HEK293 (cell line): ENCODE measurements around the gene NFE2L1.
"Not testable (repeated sequence)": the region's sequence is repeated elsewhere in the genome, so short reads cannot be mapped to it uniquely, and the experiment has no call there.

Experiments used
- CTCF ChIA-PET: fragments of 350-600 bp; formaldehyde crosslinking; extraction: SDS; loops from one replicate; lab custom pipeline; 2021; ENCODE audit warnings: antibody characterized with exemption; lab: Yijun Ruan, JAX
- POLR2A ChIA-PET: fragments of 300-600 bp; formaldehyde crosslinking; extraction: SDS; loops from one replicate; lab custom pipeline; 2020; ENCODE audit warnings: antibody characterized with exemption, inconsistent platforms; lab: Yijun Ruan, JAX
- H3K27ac ChIP-seq: fragments of 200-500 bp; sonication (Bioruptor generic); 2 replicates; pipeline ENCODE4 v1.5.1; 2014; ENCODE audit warnings: low read depth, low read length, control low read depth, inconsistent platforms; ENCODE audit errors: extremely low read depth
- H3K36me3 ChIP-seq, 2 experiments: fragments of 200-500 bp in 1 of 2; sonication (Bioruptor generic) in 1 of 2; 1 replicate in 1 of 2; 2 replicates in 1 of 2; pipeline ENCODE4 v1.5.1; 2014 to 2017; ENCODE audit warnings: inconsistent platforms in 2 of 2, low read length in 2 of 2; ENCODE audit not compliant: control insufficient read depth in 2 of 2, insufficient read depth in 1 of 2
- H3K4me1 ChIP-seq: fragments of 200-500 bp; sonication (Bioruptor generic); 2 replicates; pipeline ENCODE4 v1.5.1; 2014; ENCODE audit warnings: mild to moderate bottlenecking, low read length, inconsistent platforms; ENCODE audit not compliant: control insufficient read depth, insufficient read depth
- H3K4me3 ChIP-seq: 2 replicates; pipeline ENCODE4 v1.5.1; 2011; ENCODE audit warnings: low read depth, mild to moderate bottlenecking, control low read depth, low read length, moderate library complexity
- H3K9me3 ChIP-seq: fragments of 200-500 bp; sonication (Bioruptor generic); 2 replicates; pipeline ENCODE4 v1.5.1; 2014; ENCODE audit warnings: low read depth, low read length, inconsistent platforms; ENCODE audit not compliant: control insufficient read depth, insufficient read depth
- BCL11B ChIP-seq: fragments of 450-650 bp; formaldehyde crosslinking; IDR thresholded peaks from 2 replicates; pipeline ENCODE4 v1.5.1; 2016; ENCODE audit warnings: low read depth, missing biosample characterization, missing genetic modification characterization
- EGR2 ChIP-seq: fragments of 450-650 bp; formaldehyde crosslinking; IDR thresholded peaks from 2 replicates; pipeline ENCODE4 v1.5.1; 2016; ENCODE audit warnings: low read depth, missing biosample characterization, missing genetic modification characterization
- IKZF3 ChIP-seq: fragments of 450-650 bp; IDR thresholded peaks from 2 replicates; pipeline ENCODE4 v1.5.0; 2018; ENCODE audit warnings: missing biosample characterization, mild to moderate bottlenecking, missing genetic modification characterization, moderate library complexity
- SP3 ChIP-seq: fragments of 450-650 bp; formaldehyde crosslinking; IDR thresholded peaks from 2 replicates; pipeline ENCODE4 v1.5.1; 2016; ENCODE audit warnings: missing biosample characterization, missing genetic modification characterization
- ZBTB48 ChIP-seq: fragments of 450-650 bp; formaldehyde crosslinking; IDR thresholded peaks from 2 replicates; pipeline ENCODE4 v1.5.1; 2016; ENCODE audit warnings: missing biosample characterization, missing genetic modification characterization
- ZBTB8A ChIP-seq: fragments of 450-650 bp; formaldehyde crosslinking; IDR thresholded peaks from 2 replicates; pipeline ENCODE4 v1.5.1; 2016; ENCODE audit warnings: missing biosample characterization, missing genetic modification characterization
- ZNF121 ChIP-seq: fragments of 450-650 bp; formaldehyde crosslinking; IDR thresholded peaks from 2 replicates; pipeline ENCODE4 v1.5.1; 2016; ENCODE audit warnings: missing biosample characterization, missing genetic modification characterization
- ZNF133 ChIP-seq: fragments of 450-650 bp; formaldehyde crosslinking; IDR thresholded peaks from 2 replicates; pipeline ENCODE4 v1.5.1; 2016; ENCODE audit warnings: missing biosample characterization, missing genetic modification characterization
- ZNF174 ChIP-seq: fragments of 450-650 bp; formaldehyde crosslinking; IDR thresholded peaks from 2 replicates; pipeline ENCODE4 v1.5.0; 2017; ENCODE audit warnings: missing biosample characterization, mild to moderate bottlenecking, missing genetic modification characterization
- ZNF2 ChIP-seq: fragments of 450-650 bp; formaldehyde crosslinking; IDR thresholded peaks from 2 replicates; pipeline ENCODE4 v1.5.1; 2016; ENCODE audit warnings: missing biosample characterization, missing genetic modification characterization
- ZNF274 ChIP-seq, 2 experiments: fragments of 200-500 bp in 1 of 2; fragments of 450-650 bp in 1 of 2; sonication (Bioruptor generic) in 1 of 2; formaldehyde crosslinking in 1 of 2; IDR thresholded peaks; 2 replicates each; pipeline versions ENCODE4 v1.5.1 to v1.6.1; 2014 to 2016; ENCODE audit warnings: borderline replicate concordance in 1 of 2, inconsistent platforms in 1 of 2, low read length in 1 of 2, missing biosample characterization in 1 of 2, missing genetic modification characterization in 1 of 2
- ZNF302 ChIP-seq: fragments of 450-650 bp; formaldehyde crosslinking; IDR thresholded peaks from 2 replicates; pipeline ENCODE4 v1.5.1; 2016; ENCODE audit warnings: missing biosample characterization, missing genetic modification characterization, low read depth
- ZNF324 ChIP-seq: fragments of 450-650 bp; formaldehyde crosslinking; IDR thresholded peaks from 2 replicates; pipeline ENCODE4 v1.5.1; 2016; ENCODE audit warnings: missing biosample characterization, missing genetic modification characterization
- ZNF335 ChIP-seq: fragments of 450-650 bp; formaldehyde crosslinking; conservative IDR thresholded peaks from 2 replicates; pipeline ENCODE4 v1.5.1; 2016; ENCODE audit warnings: missing biosample characterization, missing genetic modification characterization
- ZNF366 ChIP-seq: fragments of 450-650 bp; formaldehyde crosslinking; conservative IDR thresholded peaks from 2 replicates; pipeline ENCODE4 v1.5.1; 2016; ENCODE audit warnings: missing biosample characterization, missing genetic modification characterization
- ZNF37A ChIP-seq: fragments of 450-650 bp; IDR thresholded peaks from 2 replicates; pipeline ENCODE4 v1.5.1; 2018; ENCODE audit warnings: missing biosample characterization, missing genetic modification characterization
- ZNF391 ChIP-seq: fragments of 450-650 bp; formaldehyde crosslinking; IDR thresholded peaks from 2 replicates; pipeline ENCODE4 v1.5.1; 2016; ENCODE audit warnings: low read depth, missing biosample characterization, missing genetic modification characterization, borderline replicate concordance
- ZNF416 ChIP-seq: fragments of 450-650 bp; formaldehyde crosslinking; IDR thresholded peaks from 2 replicates; pipeline ENCODE4 v1.5.1; 2016; ENCODE audit warnings: missing biosample characterization, missing genetic modification characterization
- ZNF426 ChIP-seq: fragments of 450-650 bp; formaldehyde crosslinking; IDR thresholded peaks from 2 replicates; pipeline ENCODE4 v1.5.1; 2017; ENCODE audit warnings: missing biosample characterization, missing genetic modification characterization, mild to moderate bottlenecking, inconsistent platforms, moderate library complexity
- ZNF670 ChIP-seq: fragments of 450-650 bp; formaldehyde crosslinking; IDR thresholded peaks from 2 replicates; pipeline ENCODE4 v1.5.1; 2016; ENCODE audit warnings: missing biosample characterization, missing genetic modification characterization, low read depth
- ZSCAN23 ChIP-seq: fragments of 450-650 bp; formaldehyde crosslinking; IDR thresholded peaks from 2 replicates; pipeline ENCODE4 v1.5.1; 2016; ENCODE audit warnings: missing biosample characterization, missing genetic modification characterization
- TF ChIP-seq, protein P1 (sequence below): fragments of 450-650 bp; formaldehyde crosslinking; IDR thresholded peaks from 2 replicates; pipeline ENCODE4 v1.5.1; 2016; ENCODE audit warnings: missing biosample characterization, missing genetic modification characterization
- TF ChIP-seq, protein P2 (sequence below): fragments of 450-650 bp; formaldehyde crosslinking; IDR thresholded peaks from 2 replicates; pipeline ENCODE4 v1.5.1; 2017; ENCODE audit warnings: missing biosample characterization, missing genetic modification characterization
- TF ChIP-seq, protein P3 (sequence below): fragments of 450-650 bp; IDR thresholded peaks from 2 replicates; pipeline ENCODE4 v1.5.1; 2018; ENCODE audit warnings: missing biosample characterization, mild to moderate bottlenecking, missing genetic modification characterization
- TF ChIP-seq, protein P4 (sequence below): fragments of 450-650 bp; formaldehyde crosslinking; IDR thresholded peaks from 2 replicates; pipeline ENCODE4 v1.5.1; 2016; ENCODE audit warnings: missing biosample characterization, missing genetic modification characterization

NFE2L1 gene

DNA sequence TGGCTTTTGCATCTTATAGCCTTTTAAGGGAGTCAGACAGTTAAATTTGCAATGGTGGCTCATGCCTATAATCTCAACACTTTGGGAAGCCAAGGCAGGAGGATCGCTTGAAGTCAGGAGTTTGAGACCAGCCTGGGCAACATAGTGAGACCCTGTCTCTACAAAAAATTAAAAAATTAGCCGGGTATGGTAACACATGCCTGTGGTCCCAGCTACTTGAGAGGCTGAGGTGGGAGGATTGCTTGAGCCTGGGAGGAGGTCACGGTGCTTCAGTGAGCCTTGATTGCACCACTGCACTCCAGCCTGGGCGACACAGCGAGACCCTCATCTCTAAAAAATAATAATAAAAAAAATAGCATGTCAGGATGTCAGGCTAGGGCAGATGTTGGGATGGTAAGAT, 46.5 kb upstream of the NFE2L1 start:
- POLR2A ChIA-PET, H3K27ac ChIP-seq, H3K36me3 ChIP-seq, H3K9me3 ChIP-seq, H3K4me3 ChIP-seq: not testable (repeated sequence)
- TF ChIP-seq ZNF121 (tag by site-specific recombination): peak; percentile 96
- H3K4me1 ChIP-seq: peaks cover 11% of the 10 kb centered on the region; the same call in 1 of the 2 replicates
- CTCF ChIA-PET: interaction anchor here (0.8 to 3.7 kb wide), 5 partner anchors 10 to 53 kb away, joined by 3 to 17 read pairs (median 7); no protein-coding TSS in a partner anchor

DNA sequence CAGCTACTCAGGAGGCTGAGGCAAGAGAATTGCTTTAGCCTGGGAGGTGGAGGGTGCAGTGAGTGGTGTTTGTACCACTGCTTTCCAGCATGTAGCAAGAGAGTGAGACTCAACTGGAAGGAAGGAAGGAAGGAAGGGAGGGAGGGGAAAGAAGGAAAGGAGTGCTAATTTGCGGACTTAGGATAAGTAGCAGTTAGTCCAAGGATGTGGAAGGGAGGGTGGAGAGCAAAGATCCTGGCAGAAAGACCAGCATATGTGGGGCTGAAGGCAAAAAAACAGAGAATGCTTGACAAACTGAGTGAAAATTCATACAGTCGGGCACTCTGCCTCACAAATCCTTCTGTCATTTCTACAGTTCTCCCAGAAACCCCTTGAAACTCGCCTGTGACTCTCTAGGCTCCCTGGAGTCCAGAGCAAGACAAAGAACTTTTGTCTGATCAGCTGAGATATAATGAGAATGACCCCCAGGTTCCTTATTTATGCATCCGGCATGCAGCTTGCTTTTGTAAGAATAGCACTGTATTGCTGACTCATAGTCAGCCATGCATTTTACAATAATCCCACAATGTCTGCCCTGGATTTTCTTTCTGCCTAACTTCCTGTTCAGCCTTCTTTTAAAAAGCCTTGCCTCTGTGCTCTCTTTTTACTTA, 45.8 kb upstream of the NFE2L1 start:
- no peak overlapping the region for H3K4me3 ChIP-seq
- peak overlapping the region; percentile 42; the same call in 1 of the 2 replicates for H3K27ac ChIP-seq
- TF ChIP-seq BCL11B (tag by site-specific recombination) (no peak), ZNF274 (IDR thresholded peaks at IDR 0.05; ENCODE audit: low read length) (no peak), ZNF274 (tag by site-specific recombination; IDR thresholded peaks at IDR 0.05; ENCODE audit: borderline replicate concordance) (no peak), ZNF391 (tag by site-specific recombination) (no peak), EGR2 (no peak), ZNF366 (tag by site-specific recombination) (peak; percentile 74), ZNF335 (peak; percentile 34; the same call in 1 of the 2 replicates), ZNF426 (no peak), IKZF3 (tag by site-specific recombination) (0 out of 2 replicates have a peak, but pooled peaks have one; percentile 32), ZNF2 (no peak), ZNF37A (tag by site-specific recombination) (no peak), ZNF133 (tag by site-specific recombination) (peak; percentile 75)
- TF ChIP-seq, protein P1, sequence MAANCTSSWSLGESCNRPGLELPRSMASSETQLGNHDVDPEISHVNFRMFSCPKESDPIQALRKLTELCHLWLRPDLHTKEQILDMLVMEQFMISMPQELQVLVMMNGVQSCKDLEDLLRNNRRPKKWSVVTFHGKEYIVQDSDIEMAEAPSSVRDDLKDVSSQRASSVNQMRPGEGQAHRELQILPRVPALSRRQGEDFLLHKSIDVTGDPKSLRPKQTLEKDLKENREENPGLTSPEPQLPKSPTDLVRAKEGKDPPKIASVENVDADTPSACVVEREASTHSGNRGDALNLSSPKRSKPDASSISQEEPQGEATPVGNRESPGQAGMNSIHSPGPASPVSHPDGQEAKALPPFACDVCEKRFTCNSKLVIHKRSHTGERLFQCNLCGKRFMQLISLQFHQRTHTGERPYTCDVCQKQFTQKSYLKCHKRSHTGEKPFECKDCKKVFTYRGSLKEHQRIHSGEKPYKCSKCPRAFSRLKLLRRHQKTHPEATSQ: no peak
- TF ChIP-seq, protein P2, sequence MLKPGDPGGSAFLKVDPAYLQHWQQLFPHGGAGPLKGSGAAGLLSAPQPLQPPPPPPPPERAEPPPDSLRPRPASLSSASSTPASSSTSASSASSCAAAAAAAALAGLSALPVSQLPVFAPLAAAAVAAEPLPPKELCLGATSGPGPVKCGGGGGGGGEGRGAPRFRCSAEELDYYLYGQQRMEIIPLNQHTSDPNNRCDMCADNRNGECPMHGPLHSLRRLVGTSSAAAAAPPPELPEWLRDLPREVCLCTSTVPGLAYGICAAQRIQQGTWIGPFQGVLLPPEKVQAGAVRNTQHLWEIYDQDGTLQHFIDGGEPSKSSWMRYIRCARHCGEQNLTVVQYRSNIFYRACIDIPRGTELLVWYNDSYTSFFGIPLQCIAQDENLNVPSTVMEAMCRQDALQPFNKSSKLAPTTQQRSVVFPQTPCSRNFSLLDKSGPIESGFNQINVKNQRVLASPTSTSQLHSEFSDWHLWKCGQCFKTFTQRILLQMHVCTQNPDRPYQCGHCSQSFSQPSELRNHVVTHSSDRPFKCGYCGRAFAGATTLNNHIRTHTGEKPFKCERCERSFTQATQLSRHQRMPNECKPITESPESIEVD (tag by site-specific recombination): no peak
- TF ChIP-seq, protein P3, sequence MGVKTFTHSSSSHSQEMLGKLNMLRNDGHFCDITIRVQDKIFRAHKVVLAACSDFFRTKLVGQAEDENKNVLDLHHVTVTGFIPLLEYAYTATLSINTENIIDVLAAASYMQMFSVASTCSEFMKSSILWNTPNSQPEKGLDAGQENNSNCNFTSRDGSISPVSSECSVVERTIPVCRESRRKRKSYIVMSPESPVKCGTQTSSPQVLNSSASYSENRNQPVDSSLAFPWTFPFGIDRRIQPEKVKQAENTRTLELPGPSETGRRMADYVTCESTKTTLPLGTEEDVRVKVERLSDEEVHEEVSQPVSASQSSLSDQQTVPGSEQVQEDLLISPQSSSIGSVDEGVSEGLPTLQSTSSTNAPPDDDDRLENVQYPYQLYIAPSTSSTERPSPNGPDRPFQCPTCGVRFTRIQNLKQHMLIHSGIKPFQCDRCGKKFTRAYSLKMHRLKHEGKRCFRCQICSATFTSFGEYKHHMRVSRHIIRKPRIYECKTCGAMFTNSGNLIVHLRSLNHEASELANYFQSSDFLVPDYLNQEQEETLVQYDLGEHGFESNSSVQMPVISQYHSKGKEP: peak; percentile 84
- H3K9me3 ChIP-seq: no peaks in the 10 kb centered on the region
- ChIA-PET CTCF (interaction anchor here (0.6 to 3.7 kb wide), 8 partner anchors 9 to 169 kb away, joined by 3 to 17 read pairs (median 6); no protein-coding TSS in a partner anchor), POLR2A (interaction anchor here (1.2 kb wide), 1 partner anchor 16 kb away, joined by 3 read pairs; no protein-coding TSS in a partner anchor)
- H3K4me1 ChIP-seq: peaks cover 11% of the 10 kb centered on the region; the same call in 1 of the 2 replicates
- no peaks in the 10 kb centered on the region for H3K36me3 ChIP-seq

DNA sequence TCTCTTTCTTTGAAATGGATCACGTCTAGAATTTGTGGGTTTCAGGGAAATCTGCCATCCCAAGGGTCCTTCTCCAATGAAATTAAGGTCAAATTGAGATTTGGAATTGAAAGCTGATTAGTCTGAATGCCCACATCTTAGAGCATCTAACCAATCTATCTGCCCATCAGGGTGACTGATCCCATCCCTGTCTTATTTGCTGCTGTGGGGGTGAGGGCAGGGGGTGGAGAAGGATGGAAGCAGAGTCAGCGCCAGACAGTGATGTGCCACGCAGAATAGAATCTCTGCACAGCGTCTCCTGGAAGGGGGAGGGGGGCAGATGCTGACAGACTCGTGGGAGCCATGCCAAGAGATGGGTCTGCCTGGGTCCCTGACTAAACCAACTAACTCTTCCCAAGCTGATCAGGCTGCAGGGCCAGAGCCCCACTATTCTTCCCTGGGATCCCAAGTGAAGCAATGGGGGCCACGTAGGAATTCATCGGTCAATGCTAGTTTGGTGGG, 45.2 kb upstream of the NFE2L1 start:
- POLR2A ChIA-PET: interaction anchor here (1.2 kb wide), 1 partner anchor 16 kb away, joined by 3 read pairs; no protein-coding TSS in a partner anchor
- no peaks in the 10 kb centered on the region for H3K36me3 ChIP-seq
- CTCF ChIA-PET: interaction anchor here (0.6 to 3.7 kb wide), 9 partner anchors 9 to 323 kb away, joined by 3 to 17 read pairs (median 4); no protein-coding TSS in a partner anchor
- no peak overlapping the region for H3K4me3 ChIP-seq
- peaks cover 11% of the 10 kb centered on the region; the same call in 1 of the 2 replicates for H3K4me1 ChIP-seq
- H3K27ac ChIP-seq: peak overlapping the region; percentile 42; the same call in 1 of the 2 replicates
- H3K9me3 ChIP-seq: no peaks in the 10 kb centered on the region
- no peak for TF ChIP-seq ZBTB48
- no peak for TF ChIP-seq IKZF3 (tag by site-specific recombination)
- no peak for TF ChIP-seq ZNF302 (tag by site-specific recombination)
- TF ChIP-seq ZSCAN23 (tag by site-specific recombination): no peak
- TF ChIP-seq ZNF670 (tag by site-specific recombination): no peak
- TF ChIP-seq, protein P4, sequence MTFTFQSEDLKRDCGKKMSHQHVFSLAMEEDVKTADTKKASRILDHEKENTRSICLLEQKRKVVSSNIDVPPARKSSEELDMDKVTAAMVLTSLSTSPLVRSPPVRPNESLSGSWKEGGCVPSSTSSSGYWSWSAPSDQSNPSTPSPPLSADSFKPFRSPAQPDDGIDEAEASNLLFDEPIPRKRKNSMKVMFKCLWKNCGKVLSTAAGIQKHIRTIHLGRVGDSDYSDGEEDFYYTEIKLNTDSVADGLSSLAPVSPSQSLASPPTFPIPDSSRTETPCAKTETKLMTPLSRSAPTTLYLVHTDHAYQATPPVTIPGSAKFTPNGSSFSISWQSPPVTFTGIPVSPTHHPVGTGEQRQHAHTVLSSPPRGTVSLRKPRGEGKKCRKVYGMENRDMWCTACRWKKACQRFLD (tag by site-specific recombination): no peak
- TF ChIP-seq ZNF324: no peak
- TF ChIP-seq ZNF416 (tag by site-specific recombination): no peak
- TF ChIP-seq ZNF366 (tag by site-specific recombination): no peak
- TF ChIP-seq ZBTB8A: no peak
- no peak for TF ChIP-seq SP3
- no peak for TF ChIP-seq ZNF174
